Stimulated activated naive CD8-positive, alpha-beta T cell treated with anti-CD3 and anti-CD28 coated beads, Interleukin-15, Interleukin-2, amounts not matched to agents 100 U/mL and 50 U/mL, for 24 hours (primary cell): Measurements from ENCODE around the gene EGFL7.

ENCODE experiments used
- ATAC-seq: fragments of 150-1000 bp; cut with Tn5 transposase; one replicate; pipeline ENCODE4 v1.10.0; 2021
- DNase-seq: peaks from one replicate; pipeline ENCODE4 v3.0.0; 2021

EGFL7 gene

DNA sequence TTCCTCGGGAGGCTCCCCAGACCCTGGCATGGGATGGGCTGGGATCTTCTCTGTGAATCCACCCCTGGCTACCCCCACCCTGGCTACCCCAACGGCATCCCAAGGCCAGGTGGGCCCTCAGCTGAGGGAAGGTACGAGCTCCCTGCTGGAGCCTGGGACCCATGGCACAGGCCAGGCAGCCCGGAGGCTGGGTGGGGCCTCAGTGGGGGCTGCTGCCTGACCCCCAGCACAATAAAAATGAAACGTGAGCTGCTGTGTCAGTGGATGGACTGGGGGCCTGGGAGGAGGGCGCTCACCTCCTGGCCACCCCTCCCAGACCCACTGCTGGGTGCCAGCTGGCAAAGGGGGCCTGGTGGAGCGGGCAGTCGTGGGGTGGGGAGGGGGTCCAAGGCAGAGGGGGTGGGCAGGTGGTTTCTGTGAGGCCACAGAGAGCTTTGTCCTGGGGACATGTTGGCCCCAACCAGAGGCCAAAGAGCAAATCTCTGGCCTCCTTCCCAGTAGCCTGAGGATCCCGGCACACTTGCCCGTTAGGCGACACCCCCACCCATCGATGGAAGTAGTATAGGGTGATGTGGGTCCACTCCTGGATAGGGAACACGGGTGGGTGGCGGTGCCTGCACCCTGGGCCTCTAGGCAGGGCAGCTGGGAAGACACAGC, 9.8 kb downstream of the EGFL7 start:
- no peak for ATAC-seq
- DNase-seq = no peak

DNA sequence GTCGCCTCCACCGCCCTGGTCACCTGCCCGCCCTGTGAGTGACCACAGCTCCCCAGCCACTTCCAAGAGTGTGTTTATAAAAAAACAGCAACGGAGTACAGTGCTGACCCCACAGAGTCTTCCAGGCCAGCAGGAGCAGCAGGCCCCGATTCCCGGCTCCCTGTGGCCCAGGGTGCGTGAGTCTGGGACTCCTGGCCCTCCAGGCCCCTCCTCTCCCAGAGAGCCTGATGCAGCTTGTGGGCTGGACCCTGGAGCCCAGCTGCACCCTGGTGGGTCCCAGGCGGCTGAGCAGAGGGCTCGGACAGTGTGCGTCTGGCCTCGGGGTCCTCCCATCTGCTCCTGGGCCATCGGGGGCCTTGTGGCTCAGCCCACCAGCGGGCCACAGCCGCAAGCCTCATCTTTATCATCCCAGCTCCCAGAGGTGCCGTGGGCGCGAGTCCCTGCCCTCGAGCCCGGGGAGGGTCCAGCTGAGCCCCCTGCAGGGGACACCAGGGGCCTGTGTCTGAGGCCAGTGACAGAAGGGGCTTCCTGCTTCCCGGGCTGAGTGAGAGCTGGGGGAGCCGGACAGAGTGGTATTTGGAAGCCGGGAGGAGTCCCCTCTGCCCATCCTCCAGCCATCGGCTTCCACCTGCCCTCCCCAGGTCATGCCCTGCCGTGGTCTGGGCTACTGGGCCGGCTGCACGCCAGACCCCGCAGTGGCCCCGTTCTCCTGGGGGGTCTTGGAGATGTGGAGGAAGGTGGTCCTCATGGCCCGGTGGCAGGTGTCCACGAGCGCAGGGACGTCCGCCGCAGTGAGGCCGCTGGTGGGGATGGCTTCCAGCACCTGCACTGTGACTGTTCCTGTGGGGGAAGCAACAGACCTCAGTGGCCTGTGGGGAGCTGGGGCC, 10.6 kb downstream of the EGFL7 start:
- DNase-seq = no peak
- no peak for ATAC-seq

DNA sequence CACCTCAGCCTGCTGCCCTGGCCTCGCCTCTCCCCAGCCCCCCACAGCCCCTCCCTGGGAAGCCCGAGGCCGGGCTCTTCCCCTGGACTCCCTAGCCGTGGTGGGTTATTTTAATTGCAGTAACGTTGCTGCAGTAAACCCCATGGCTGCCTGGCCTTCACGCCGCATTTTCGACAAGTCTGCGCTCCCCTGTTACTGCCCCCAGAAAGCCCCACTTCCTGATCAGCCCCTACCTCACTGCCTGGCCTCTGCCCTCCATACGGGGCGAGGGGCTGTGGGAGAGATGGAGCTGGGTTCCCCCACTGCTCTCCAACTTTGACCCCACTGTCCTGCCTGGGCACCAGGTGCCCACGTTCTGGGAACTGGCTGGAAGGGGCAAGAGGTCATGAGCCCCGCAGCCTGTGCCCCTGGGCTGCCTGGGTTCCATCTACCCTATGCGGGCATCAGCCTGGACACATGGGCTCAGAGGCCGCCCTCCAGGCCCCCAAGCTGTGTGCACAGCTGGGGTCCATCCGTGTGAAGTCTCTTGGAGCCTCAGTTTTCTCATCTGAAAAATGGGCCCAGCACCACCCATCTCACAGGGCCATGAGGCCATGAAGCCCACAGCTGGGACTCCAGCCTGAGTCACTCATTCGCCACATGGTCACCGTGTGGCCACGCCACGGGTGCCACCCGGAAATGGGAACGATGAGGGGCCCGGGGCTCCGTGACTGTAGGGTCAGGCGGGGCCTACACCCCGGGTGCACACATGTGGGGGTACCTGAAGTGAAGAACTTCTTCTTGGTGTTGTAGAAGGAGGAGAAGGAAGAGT, 11.5 kb downstream of the EGFL7 start:
- DNase-seq = no peak
- no peak for ATAC-seq

- no peak for ATAC-seq
- no peak for DNase-seq
Measured at GRCh38 chr9:136674786-136675349, 12.2 kb downstream of the EGFL7 start.

DNA sequence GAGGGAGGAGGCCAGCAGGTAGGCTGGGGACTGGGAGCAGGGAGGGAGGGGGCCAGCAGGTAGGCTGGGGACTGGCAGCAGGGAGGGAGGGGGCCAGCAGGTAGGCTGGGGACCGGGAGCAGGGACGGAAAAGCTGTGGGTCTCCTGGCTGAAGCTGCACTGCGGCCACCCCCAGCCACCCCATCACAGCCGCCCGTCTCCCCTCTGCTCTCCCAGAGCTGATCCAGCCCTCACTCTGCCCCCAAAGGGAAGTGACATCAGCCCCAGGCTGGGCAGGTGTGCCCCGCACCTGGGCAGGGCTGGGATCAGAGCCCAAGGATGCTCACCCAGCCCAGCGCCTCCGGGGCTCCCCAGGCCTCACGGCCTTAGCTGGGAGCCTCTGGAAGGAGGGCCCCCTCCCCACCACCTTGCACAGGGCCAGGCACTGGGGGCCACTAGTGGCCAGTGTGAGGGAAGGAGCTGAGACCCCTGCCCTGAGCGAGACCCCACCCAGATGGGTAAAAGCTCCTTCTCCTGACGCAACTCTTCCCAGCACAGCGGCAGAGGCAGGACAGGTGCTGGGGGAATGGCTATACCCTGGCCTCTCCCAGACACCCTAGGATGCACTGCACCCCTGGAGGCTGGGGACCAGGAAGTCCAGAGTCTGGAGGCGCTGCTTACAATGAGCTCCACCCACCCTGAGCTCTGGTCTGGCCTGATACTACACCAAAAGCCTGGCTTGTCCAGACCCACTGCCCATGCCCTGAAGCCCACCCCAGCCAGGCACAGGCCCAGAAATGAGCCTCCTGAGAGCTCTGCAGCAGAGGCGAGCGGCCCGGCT, 13.0 kb downstream of the EGFL7 start:
- DNase-seq (no peak), ATAC-seq (no peak)

- ATAC-seq (no peak), DNase-seq (no peak)
Measured at GRCh38 chr9:136676297-136676794, 13.6 kb downstream of the EGFL7 start.

GRCh38 chr9:136676920-136677686, 14.4 kb downstream of the EGFL7 start:
- DNase-seq (no peak), ATAC-seq (no peak)

DNA sequence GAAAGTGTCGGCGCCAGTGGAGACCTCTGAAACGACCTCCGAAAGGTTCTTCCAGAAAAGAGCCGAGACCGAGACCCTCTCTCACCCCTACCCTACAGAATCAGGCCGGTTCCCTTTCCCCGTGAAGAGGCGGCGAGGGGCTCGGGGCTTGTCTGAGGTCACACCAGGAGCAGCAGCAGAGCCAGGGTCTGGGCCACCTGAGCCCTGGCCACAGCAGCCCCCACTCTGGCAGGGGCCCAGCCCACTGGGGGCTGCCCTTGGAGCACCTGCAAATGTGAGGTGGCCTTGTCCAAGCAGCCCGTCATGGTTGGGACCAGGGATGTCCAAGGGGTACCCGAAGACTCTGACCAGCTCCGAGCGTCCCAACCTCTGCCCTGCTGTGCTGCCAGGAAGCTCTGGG, 15.3 kb downstream of the EGFL7 start:
- ATAC-seq (no peak), DNase-seq (no peak)

DNA sequence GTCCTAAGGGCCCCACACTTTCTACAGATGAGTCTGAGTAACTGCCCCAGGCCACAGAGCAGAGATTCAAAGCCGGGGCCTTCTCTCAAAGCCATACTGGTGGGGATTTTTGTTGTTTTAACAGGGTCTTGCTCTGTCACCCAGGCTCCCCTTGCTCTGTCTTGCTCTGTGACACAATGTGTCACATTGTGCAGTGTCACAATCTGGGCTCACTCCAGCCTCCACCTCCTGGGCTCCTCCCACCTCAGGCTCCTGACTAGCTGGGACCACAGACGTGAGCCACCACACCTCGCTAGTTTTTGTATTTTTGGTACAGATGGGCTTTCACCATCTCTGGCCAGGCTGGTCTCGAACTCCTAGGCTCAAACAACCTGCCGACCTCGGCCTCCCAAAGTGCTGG, 15.9 kb downstream of the EGFL7 start:
- DNase-seq = no peak
- ATAC-seq = no peak

- no peak for ATAC-seq
Measured at GRCh38 chr9:136679431-136679941, 16.8 kb downstream of the EGFL7 start.

GRCh38 chr9:136681029-136681428, 18.3 kb downstream of the EGFL7 start:
- ATAC-seq (no peak), DNase-seq (no peak)

More at GRCh38 chr9:136679431-136679941, 16.8 kb downstream of the EGFL7 start:
- DNase-seq = no peak

DNA sequence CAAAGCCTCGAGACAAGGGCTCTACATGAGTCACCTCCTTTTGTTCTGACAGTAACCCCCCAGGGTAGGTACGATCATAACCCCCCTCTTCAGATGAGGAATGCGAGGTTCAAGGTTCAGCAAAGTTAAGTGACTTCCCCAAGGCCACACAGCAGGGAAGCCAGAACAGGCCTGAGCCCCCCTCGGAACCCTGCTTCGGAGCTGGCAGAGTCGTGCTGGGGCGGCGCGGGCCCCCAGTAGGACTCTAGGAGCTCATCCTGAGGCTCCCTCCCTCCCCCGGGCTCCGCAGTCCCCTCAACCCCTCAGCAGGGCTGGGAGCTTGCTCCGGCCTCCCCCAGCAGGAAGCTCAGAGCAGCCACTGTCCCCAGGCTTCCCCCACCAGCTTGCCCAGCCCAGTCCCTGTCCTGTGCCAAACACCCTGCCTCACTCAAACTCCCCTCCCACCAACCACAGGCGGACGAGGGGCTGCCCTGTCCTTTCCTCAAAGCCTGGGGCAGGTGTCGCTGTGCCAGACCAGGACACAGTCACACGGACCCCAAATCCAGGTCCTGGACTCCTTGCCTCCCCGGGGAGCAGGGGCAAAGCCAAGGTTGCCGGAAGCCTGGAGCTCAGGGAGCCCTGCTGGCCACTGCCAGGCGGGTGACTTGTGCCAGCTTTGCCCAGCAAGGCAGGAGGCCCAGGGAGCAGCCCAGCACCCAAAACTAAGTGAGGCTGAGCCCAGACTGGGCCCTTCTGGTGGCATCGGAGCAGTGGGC, 19.4 kb downstream of the EGFL7 start:
- no peak for ATAC-seq
- DNase-seq = no peak

DNA sequence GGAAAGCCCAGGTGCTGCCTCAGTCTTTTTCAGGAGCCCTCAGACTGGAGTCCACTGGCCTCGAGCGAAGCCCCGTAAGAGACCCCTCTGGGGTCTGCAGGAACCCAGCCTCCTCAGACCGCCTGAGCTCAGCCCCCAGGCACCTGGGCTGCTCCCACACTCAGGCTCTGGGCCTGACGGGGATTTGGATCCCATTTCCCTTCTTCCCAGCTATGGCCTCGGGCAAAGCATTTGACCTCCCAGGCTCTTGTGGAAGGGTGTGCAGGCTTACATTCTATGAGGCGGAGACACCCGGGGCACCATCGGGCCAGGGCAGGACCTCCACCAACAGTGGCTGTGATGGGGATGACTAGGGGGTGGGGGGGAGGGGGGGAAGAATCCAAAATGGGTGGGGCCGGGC, 20.0 kb downstream of the EGFL7 start:
- no peak for DNase-seq

GRCh38 chr9:136683173-136683745, 20.5 kb downstream of the EGFL7 start:
- no peak for ATAC-seq
- no peak for DNase-seq

More for the DNA sequence above, 20.0 kb downstream of the EGFL7 start:
- ATAC-seq = no peak

GRCh38 chr9:136683755-136684154, 21.0 kb downstream of the EGFL7 start:
- ATAC-seq (no peak), DNase-seq (no peak)

GRCh38 chr9:136684339-136684738, 21.6 kb downstream of the EGFL7 start:
- ATAC-seq (no peak), DNase-seq (no peak)

GRCh38 chr9:136684799-136685198, 22.1 kb downstream of the EGFL7 start:
- ATAC-seq = no peak
- DNase-seq = no peak

DNA sequence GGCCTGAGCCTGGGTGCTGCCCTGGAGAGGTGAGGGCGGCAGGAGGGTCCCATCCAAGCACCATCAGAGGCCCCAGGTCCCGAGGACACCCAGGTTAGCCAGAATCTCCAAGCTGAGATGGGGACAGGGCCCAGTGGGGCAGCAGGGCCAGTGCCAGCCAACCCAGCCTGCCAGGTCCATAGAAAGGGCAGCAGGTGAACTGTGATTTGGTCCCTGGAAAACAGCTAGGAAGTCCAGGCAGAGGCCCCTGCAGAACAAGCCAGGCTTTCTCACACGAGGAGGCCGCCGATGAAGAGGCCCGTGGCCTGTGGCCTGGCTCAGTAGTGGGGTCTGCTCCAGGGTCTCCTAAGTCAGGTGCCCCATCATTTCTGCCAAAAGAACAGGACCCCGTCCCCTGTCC, 22.5 kb downstream of the EGFL7 start:
- DNase-seq (no peak), ATAC-seq (no peak)
